C4-2B (cell line): Measurements from ENCODE around the gene FBLN5.

Source experiments
- H3K27ac ChIP-seq: fragments of 450-650 bp; 2 replicates; pipeline ENCODE4 v1.5.1; 2017
- CTCF ChIP-seq: fragments of 450-650 bp; conservative IDR thresholded peaks from 2 replicates; pipeline ENCODE4 v1.5.1; 2017; ENCODE audit warnings: mild to moderate bottlenecking
- ZFX ChIP-seq: fragments of 450-650 bp; IDR thresholded peaks from 2 replicates; pipeline ENCODE4 v1.6.1; 2017

Gene FBLN5

GRCh38 chr14:91980157-91980556 is 32.7 kb upstream of the FBLN5 start:
- TF ChIP-seq ZFX (no peak), CTCF (no peak)
- H3K27ac ChIP-seq: no peak overlapping the region

- TF ChIP-seq ZFX (no peak), CTCF (no peak)
These were observed 30.4 kb upstream of the FBLN5 start for GRCh38 chr14:91977884-91978283.

GRCh38 chr14:91975763-91976162 is 28.3 kb upstream of the FBLN5 start:
- no peak overlapping the region for H3K27ac ChIP-seq
- TF ChIP-seq CTCF: no peak
- no peak for TF ChIP-seq ZFX

More at GRCh38 chr14:91977884-91978283, 30.4 kb upstream of the FBLN5 start:
- no peak overlapping the region for H3K27ac ChIP-seq

- TF ChIP-seq CTCF (no peak), ZFX (no peak)
- H3K27ac ChIP-seq: no peak overlapping the region
These were observed 23.8 kb upstream of the FBLN5 start for GRCh38 chr14:91971188-91971778.

- TF ChIP-seq CTCF (no peak), ZFX (no peak)
- H3K27ac ChIP-seq: no peak overlapping the region
These were observed 20.8 kb upstream of the FBLN5 start for GRCh38 chr14:91968280-91968679.

- no peak for TF ChIP-seq ZFX
- H3K27ac ChIP-seq: no peak overlapping the region
These were observed 17.2 kb upstream of the FBLN5 start for GRCh38 chr14:91964724-91965123.

- TF ChIP-seq ZFX (no peak), CTCF (no peak)
- H3K27ac ChIP-seq: no peak overlapping the region
These were observed 16.5 kb upstream of the FBLN5 start for GRCh38 chr14:91964011-91964410.

GRCh38 chr14:91963465-91963864 is 16.0 kb upstream of the FBLN5 start:
- TF ChIP-seq ZFX (no peak), CTCF (no peak)
- no peak overlapping the region for H3K27ac ChIP-seq
